B cell (primary cell): ENCODE results near the gene PPP2R2B. TPM values are rescaled to one million over a fixed set of nuclear protein-coding genes. Genes with fewer than 3 reads are reported as not detected.

Experiments
- ATAC-seq: fragments of 200-7000 bp; cut with Tn5 transposase; one replicate; pipeline ENCODE4 v1.10.0; 2021; ENCODE audit warnings: low read depth, mild to moderate bottlenecking, moderate number of reproducible peaks, moderate library complexity
- CTCF ChIA-PET: fragments of 350-600 bp; sonication (Branson Sonifier 250); formaldehyde crosslinking; loops from one replicate; lab custom pipeline; 2021; ENCODE audit warnings: antibody characterized with exemption, inconsistent platforms; lab: Charles Lee
- POLR2A ChIA-PET: fragments of 350-600 bp; sonication (Branson Sonifier 250); formaldehyde crosslinking; loops from one replicate; lab custom pipeline; 2021; ENCODE audit warnings: antibody characterized with exemption; lab: Charles Lee
- DNase-seq: peaks from one replicate; pipeline ENCODE4 v3.0.0; 2013
- H2AFZ ChIP-seq: 2 replicates; pipeline ENCODE4 v1.6.1; 2012; ENCODE audit warnings: mild to moderate bottlenecking, low read depth, low read length; ENCODE audit not compliant: insufficient read depth, poor library complexity, severe bottlenecking
- H3K27ac ChIP-seq, 2 donors: 1 replicate in 1 of 2; 2 replicates in 1 of 2; pipeline ENCODE4 v1.5.1; 2012 to 2013; ENCODE audit warnings: low read length in 2 of 2, mild to moderate bottlenecking in 2 of 2, moderate library complexity in 1 of 2
- H3K27me3 ChIP-seq, 4 experiments: fragments of 200-600 bp in 1 of 4; sonication (generic) in 1 of 4; replicated peaks in 1 of 4; 1 replicate in 2 of 4; 2 replicates in 2 of 4; pipeline versions ENCODE4 v1.6.1 to v1.7.0; 2013 to 2016; ENCODE audit warnings: low read length in 3 of 4, mild to moderate bottlenecking in 2 of 4, mixed read lengths in 1 of 4, moderate library complexity in 1 of 4; ENCODE audit not compliant: insufficient read depth in 4 of 4, control insufficient read depth in 3 of 4; ENCODE audit errors: control extremely low read depth in 1 of 4
- H3K36me3 ChIP-seq, 2 experiments: replicated peaks in 1 of 2; 1 replicate in 1 of 2; 2 replicates in 1 of 2; pipeline versions ENCODE4 v1.6.1 to v1.7.1; 2013; ENCODE audit warnings: low read length in 1 of 2; ENCODE audit not compliant: insufficient read depth in 2 of 2, control insufficient read depth in 1 of 2; ENCODE audit errors: control extremely low read depth in 1 of 2, extremely low read depth in 1 of 2
- H3K4me1 ChIP-seq, 2 donors: fragments of 200-600 bp in 1 of 2; sonication (generic) in 1 of 2; 1 replicate in 1 of 2; 2 replicates in 1 of 2; pipeline versions ENCODE4 v1.5.1 to v1.6.1; 2013 to 2017; ENCODE audit warnings: low read length in 2 of 2; ENCODE audit not compliant: control insufficient read depth in 2 of 2, insufficient read depth in 2 of 2
- H3K4me2 ChIP-seq: replicated peaks from 2 replicates; pipeline ENCODE3; 2012; ENCODE audit warnings: mild to moderate bottlenecking, low read depth, low read length; ENCODE audit not compliant: poor library complexity, severe bottlenecking
- H3K4me3 ChIP-seq, 5 experiments: fragments of 200-600 bp in 1 of 5; sonication (generic) in 1 of 5; 1 replicate in 3 of 5; 2 replicates in 2 of 5; pipeline versions ENCODE4 v1.5.1 to v1.7.0; 2011 to 2016; ENCODE audit warnings: low read length in 4 of 5, mild to moderate bottlenecking in 4 of 5, low read depth in 2 of 5, control low read depth in 1 of 5, moderate library complexity in 1 of 5; ENCODE audit not compliant: insufficient read depth in 1 of 5; ENCODE audit errors: control extremely low read depth in 1 of 5, extremely low read depth in 1 of 5
- H3K79me2 ChIP-seq: fragments of 200-600 bp; sonication (generic); one replicate; pipeline ENCODE4 v1.6.0; 2016; ENCODE audit warnings: low read length; ENCODE audit not compliant: control insufficient read depth, insufficient read depth
- H3K9ac ChIP-seq: fragments of 200-600 bp; sonication (generic); 2 replicates; pipeline ENCODE4 v1.6.1; 2017; ENCODE audit warnings: mild to moderate bottlenecking, low read length, moderate library complexity
- H3K9me3 ChIP-seq, 3 donors: one replicate each; pipeline versions ENCODE4 v1.6.1 to v1.7.1; 2013; ENCODE audit warnings: low read length in 2 of 3; ENCODE audit not compliant: control insufficient read depth in 2 of 3, insufficient read depth in 1 of 3; ENCODE audit errors: control extremely low read depth in 1 of 3
- H4K20me1 ChIP-seq: 2 replicates; pipeline ENCODE4 v1.6.0; 2012; ENCODE audit warnings: mild to moderate bottlenecking, low read length; ENCODE audit not compliant: insufficient read depth, control insufficient read depth, poor library complexity, severe bottlenecking
- H3K27ac Mint-ChIP-seq: one replicate; pipeline ENCODE4 v1.8.0; 2021; ENCODE audit warnings: mixed read lengths
- H3K27me3 Mint-ChIP-seq: one replicate; pipeline ENCODE4 v1.8.0; 2021; ENCODE audit warnings: mixed read lengths
- H3K4me1 Mint-ChIP-seq: one replicate; pipeline ENCODE4 v1.8.0; 2021; ENCODE audit warnings: mixed read lengths
- H3K4me3 Mint-ChIP-seq: one replicate; pipeline ENCODE4 v1.8.0; 2021; ENCODE audit warnings: mixed read lengths
- H3K9me3 Mint-ChIP-seq: one replicate; pipeline ENCODE4 v1.8.0; 2022; ENCODE audit warnings: mixed read lengths; ENCODE audit not compliant: insufficient read depth
- EZH2 ChIP-seq: IDR thresholded peaks from 2 replicates; pipeline ENCODE4 v1.6.1; 2012; ENCODE audit warnings: borderline replicate concordance, low read depth, mild to moderate bottlenecking, moderate library complexity, low read length; ENCODE audit not compliant: insufficient read depth, poor library complexity, severe bottlenecking
- WGBS: methylation state at CpG from one replicate; pipeline ENCODE4 v1.1.5; 2013; ENCODE audit warnings: missing lambda C conversion rate; ENCODE audit not compliant: insufficient coverage; 5-methylcytosine and 5-hydroxymethylcytosine counted together
- intact Hi-C: fragments of 100-400 bp; cut with micrococcal nuclease; formaldehyde crosslinking; loops from one replicate; pipeline ENCODE4 v1.10.0; 2022
- polyA plus RNA-seq: library from polyadenylated mRNA; depleted of rRNA; stranded (reverse); fragments of >200 nt; gene quantifications from 2 replicates; pipeline ENCODE4 v1.2.3, GENCODE V29; 2012
- total RNA-seq, 2 donors: library from RNA; stranded (reverse); fragments of 120-200 nt in 1 of 2; gene quantifications; 1 replicate in 1 of 2; 2 replicates in 1 of 2; pipeline versions ENCODE4 v1.2.3 to v1.2.4, GENCODE V29; 2013 to 2022
- TF ChIP-seq, protein P1 (sequence below): fragments of 200-600 bp; IDR thresholded peaks from one replicate; pipeline ENCODE4 v1.8.0; 2022; ENCODE audit warnings: antibody characterized with exemption, mild to moderate bottlenecking

PPP2R2B gene
- total and polyA plus RNA-seq, 2 donors (not counting 1 experiment from before 2014, with no cell fraction given): 0.03 TPM; not detected in 1

DNA sequence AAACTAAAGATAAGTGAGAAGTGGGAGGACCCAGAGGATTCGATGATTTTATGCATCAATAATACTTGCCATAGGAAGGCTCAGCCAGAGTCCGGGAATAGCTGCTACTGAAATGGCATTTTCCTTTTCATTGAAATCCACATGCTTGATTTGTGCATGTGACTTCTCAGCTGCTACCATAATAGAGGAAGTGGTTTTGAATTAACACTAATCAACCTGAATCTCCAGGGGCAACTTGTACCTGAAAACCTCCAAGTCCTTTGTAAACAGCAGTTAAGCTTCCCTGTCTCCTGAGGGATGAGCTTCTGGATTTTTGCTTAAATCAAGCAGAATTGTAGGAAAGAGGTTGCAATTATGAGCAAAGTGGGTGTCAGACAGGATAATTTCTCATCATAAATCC lies 124.9 kb downstream of the PPP2R2B start:
- WGBS: 43% methylated on average over 1 of the region's 2 CpGs
- Mint-ChIP-seq H3K27ac (no peak overlapping the region), H3K4me1 (no peaks in the 10 kb centered on the region), H3K27me3 (no peaks in the 10 kb centered on the region), H3K9me3 (no peaks in the 10 kb centered on the region), H3K4me3 (no peak overlapping the region)
- ChIA-PET POLR2A (no interaction called here), CTCF (no interaction called here)
- DNase-seq: no peak
- H3K27me3 ChIP-seq: no peaks in the 10 kb centered on the region
- H3K9me3 ChIP-seq: no peaks in the 10 kb centered on the region
- H3K27ac ChIP-seq: no peak overlapping the region
- TF ChIP-seq EZH2: no peak
- TF ChIP-seq, protein P1, sequence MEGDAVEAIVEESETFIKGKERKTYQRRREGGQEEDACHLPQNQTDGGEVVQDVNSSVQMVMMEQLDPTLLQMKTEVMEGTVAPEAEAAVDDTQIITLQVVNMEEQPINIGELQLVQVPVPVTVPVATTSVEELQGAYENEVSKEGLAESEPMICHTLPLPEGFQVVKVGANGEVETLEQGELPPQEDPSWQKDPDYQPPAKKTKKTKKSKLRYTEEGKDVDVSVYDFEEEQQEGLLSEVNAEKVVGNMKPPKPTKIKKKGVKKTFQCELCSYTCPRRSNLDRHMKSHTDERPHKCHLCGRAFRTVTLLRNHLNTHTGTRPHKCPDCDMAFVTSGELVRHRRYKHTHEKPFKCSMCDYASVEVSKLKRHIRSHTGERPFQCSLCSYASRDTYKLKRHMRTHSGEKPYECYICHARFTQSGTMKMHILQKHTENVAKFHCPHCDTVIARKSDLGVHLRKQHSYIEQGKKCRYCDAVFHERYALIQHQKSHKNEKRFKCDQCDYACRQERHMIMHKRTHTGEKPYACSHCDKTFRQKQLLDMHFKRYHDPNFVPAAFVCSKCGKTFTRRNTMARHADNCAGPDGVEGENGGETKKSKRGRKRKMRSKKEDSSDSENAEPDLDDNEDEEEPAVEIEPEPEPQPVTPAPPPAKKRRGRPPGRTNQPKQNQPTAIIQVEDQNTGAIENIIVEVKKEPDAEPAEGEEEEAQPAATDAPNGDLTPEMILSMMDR: no peak
- no peak overlapping the region for H3K9ac ChIP-seq
- no peak for ATAC-seq
- no peaks in the 10 kb centered on the region for H4K20me1 ChIP-seq
- intact Hi-C loops: no loop called here
- no peaks in the 10 kb centered on the region for H3K79me2 ChIP-seq
- H3K4me2 ChIP-seq: no peak overlapping the region
- no peak overlapping the region for H3K4me3 ChIP-seq
- no peaks in the 10 kb centered on the region for H3K36me3 ChIP-seq
- H2AFZ ChIP-seq: no peak overlapping the region
- no peaks in the 10 kb centered on the region for H3K4me1 ChIP-seq

DNA sequence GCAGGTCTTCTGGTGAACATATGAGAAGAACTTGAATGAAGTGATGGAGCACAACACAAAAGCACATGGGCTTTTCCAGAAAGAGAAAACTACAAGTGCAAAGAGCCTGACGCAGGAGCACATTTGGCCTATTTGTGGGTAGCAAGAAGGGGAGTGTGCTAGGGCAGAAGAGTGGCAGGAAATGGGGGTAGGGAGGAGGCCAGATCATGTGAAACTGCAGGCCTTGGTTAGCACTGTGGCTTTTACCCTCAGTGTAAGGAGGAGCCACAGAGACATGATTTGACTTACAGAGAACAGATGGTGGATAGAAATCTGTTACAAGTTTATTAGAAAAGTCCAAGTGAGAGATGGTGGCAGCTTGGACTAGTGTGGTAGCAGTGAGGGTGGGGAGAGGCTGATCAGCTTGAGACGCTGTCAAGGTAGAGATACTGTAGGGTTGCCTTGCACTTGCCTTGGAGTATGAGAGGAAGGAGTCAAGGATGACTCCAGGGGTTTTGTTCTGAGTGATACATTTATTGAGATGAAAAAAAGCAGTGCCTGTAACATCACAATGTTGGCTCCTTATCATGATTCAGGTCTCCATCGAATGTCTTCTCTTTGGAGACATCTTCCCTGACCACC lies 126.7 kb downstream of the PPP2R2B start:
- Mint-ChIP-seq H3K27ac (no peak overlapping the region), H3K4me1 (no peaks in the 10 kb centered on the region), H3K9me3 (no peaks in the 10 kb centered on the region), H3K4me3 (no peak overlapping the region), H3K27me3 (no peaks in the 10 kb centered on the region)
- no peaks in the 10 kb centered on the region for H4K20me1 ChIP-seq
- DNase-seq (no peak), ATAC-seq (no peak)
- H3K36me3 ChIP-seq: no peaks in the 10 kb centered on the region
- H3K4me2 ChIP-seq: no peak overlapping the region
- WGBS: 44% methylated on average over 3 of the region's 3 CpGs
- no peaks in the 10 kb centered on the region for H3K4me1 ChIP-seq
- H3K9me3 ChIP-seq: no peaks in the 10 kb centered on the region
- no peak overlapping the region for H3K4me3 ChIP-seq
- no peak overlapping the region for H3K27ac ChIP-seq
- no peak overlapping the region for H2AFZ ChIP-seq
- no peak overlapping the region for H3K9ac ChIP-seq
- ChIA-PET CTCF (no interaction called here), POLR2A (no interaction called here)
- H3K79me2 ChIP-seq: no peaks in the 10 kb centered on the region
- no peaks in the 10 kb centered on the region for H3K27me3 ChIP-seq
- intact Hi-C loops: no loop called here
- no peak for TF ChIP-seq EZH2
- TF ChIP-seq, protein P1: no peak
